Globus pallidus (tissue), 1 donor: ENCODE results near the gene GOLT1A.

Experiments
- DNase-seq: peaks from one replicate; pipeline ENCODE4 v3.0.0-alpha.2; 2015; ENCODE audit warnings: low spot score

The GOLT1A gene

GRCh38 chr1:204191456-204191855 is 22.3 kb downstream of the GOLT1A start:
- peak; percentile 54 for DNase-seq

GRCh38 chr1:204190212-204191211 is 23.3 kb downstream of the GOLT1A start:
- no peak for DNase-seq

GRCh38 chr1:204188959-204189639 is 24.7 kb downstream of the GOLT1A start:
- no peak for DNase-seq

GRCh38 chr1:204186597-204186996 is 27.2 kb downstream of the GOLT1A start:
- no peak for DNase-seq

GRCh38 chr1:204181116-204181515 is 32.7 kb downstream of the GOLT1A start:
- DNase-seq = no peak

- no peak for DNase-seq
Measured at GRCh38 chr1:204180133-204180532, 33.7 kb downstream of the GOLT1A start.

- DNase-seq = no peak
Measured at GRCh38 chr1:204178487-204179281, 35.1 kb downstream of the GOLT1A start.

- no peak for DNase-seq
Measured at GRCh38 chr1:204177133-204177532, 36.7 kb downstream of the GOLT1A start.

GRCh38 chr1:204176049-204176448 is 37.7 kb downstream of the GOLT1A start:
- no peak for DNase-seq

GRCh38 chr1:204174958-204175357 is 38.8 kb downstream of the GOLT1A start:
- DNase-seq = no peak

- DNase-seq = no peak
Measured at GRCh38 chr1:204172404-204173029, 41.3 kb downstream of the GOLT1A start.

GRCh38 chr1:204171751-204172178 is 42.0 kb downstream of the GOLT1A start:
- no peak for DNase-seq

GRCh38 chr1:204170494-204171155 is 43.2 kb downstream of the GOLT1A start:
- DNase-seq = no peak

GRCh38 chr1:204169858-204170257 is 43.9 kb downstream of the GOLT1A start:
- no peak for DNase-seq

- DNase-seq = no peak
Measured at GRCh38 chr1:204167730-204168129, 46.1 kb downstream of the GOLT1A start.

GRCh38 chr1:204166219-204166618 is 47.6 kb downstream of the GOLT1A start, which contains the start of gene REN:
Gene REN, minus strand, starts transcription at chr1:204166337. Its CDS starts 44 bp downstream, at chr1:204166293.
- no peak for DNase-seq

GRCh38 chr1:204162494-204163074 is 51.2 kb downstream of the GOLT1A start:
- DNase-seq = peak; percentile 60

GRCh38 chr1:204161609-204162493 is 51.9 kb downstream of the GOLT1A start:
- DNase-seq = no peak

GRCh38 chr1:204157962-204158361 is 55.8 kb downstream of the GOLT1A start:
- no peak for DNase-seq

- no peak for DNase-seq
Measured at GRCh38 chr1:204155881-204156280, 57.9 kb downstream of the GOLT1A start.
